ENCODE data around the gene ZBTB3.

Gene ZBTB3

GRCh38 chr11:62713343-62713742, 40.6 kb downstream of the ZBTB3 start:
- Histone ChIP-seq H2AFZ (ENCODE audit: low read depth) (no peak overlapping the region), H3K4me1 (ENCODE audit: low read depth, poor library complexity, severe bottlenecking) (peaks cover 89% of the 10 kb centered on the region), H3K79me2 (ENCODE audit: insufficient read depth, low read depth) (peaks cover 41% of the 10 kb centered on the region), H3K27ac (peak overlapping the region; percentile 75), H3K4me3 (IDR thresholded peaks at IDR 0.05; ENCODE audit: insufficient read depth, low read depth, low read length) (no peak overlapping the region), H4K20me1 (ENCODE audit: insufficient read depth) (no peaks in the 10 kb centered on the region), H3K4me2 (peak overlapping the region; percentile 47), H3K27me3 (ENCODE audit: insufficient read depth, low read depth) (no peaks in the 10 kb centered on the region), H3K9ac (peak overlapping the region; percentile 25; the same call in 1 of the 2 replicates), H3K36me3 (ENCODE audit: insufficient read depth) (peaks cover 20% of the 10 kb centered on the region; the same call in 1 of the 2 replicates)
- 0 out of 2 replicates have a peak, but pooled peaks have one; percentile 10 for TF ChIP-seq CTCF (conservative IDR thresholded peaks at IDR 0.05; ENCODE audit: low read depth, low read length)

- H2AFZ ChIP-seq (ENCODE audit: low read depth) = no peak overlapping the region
- no peak for TF ChIP-seq CTCF (conservative IDR thresholded peaks at IDR 0.05; ENCODE audit: low read depth, low read length)
- H4K20me1 ChIP-seq (ENCODE audit: insufficient read depth) = no peaks in the 10 kb centered on the region
- no peaks in the 10 kb centered on the region for H3K27me3 ChIP-seq (ENCODE audit: insufficient read depth, low read depth)
- peak overlapping the region; percentile 47 for H3K4me2 ChIP-seq
- H3K4me1 ChIP-seq (ENCODE audit: low read depth, poor library complexity, severe bottlenecking) = peaks cover 88% of the 10 kb centered on the region
- H3K9ac ChIP-seq = peak overlapping the region; percentile 25; the same call in 1 of the 2 replicates
- H3K79me2 ChIP-seq (ENCODE audit: insufficient read depth, low read depth) = peaks cover 36% of the 10 kb centered on the region
- peaks cover 16% of the 10 kb centered on the region; the same call in 1 of the 2 replicates for H3K36me3 ChIP-seq (ENCODE audit: insufficient read depth)
- H3K4me3 ChIP-seq (IDR thresholded peaks at IDR 0.05; ENCODE audit: insufficient read depth, low read depth, low read length) = no peak overlapping the region
- H3K27ac ChIP-seq = peak overlapping the region; percentile 75
Observed at GRCh38 chr11:62712861-62713260, 41.1 kb downstream of the ZBTB3 start.

GRCh38 chr11:62712276-62712812, 41.6 kb downstream of the ZBTB3 start:
- peak overlapping the region; percentile 47 for H3K4me2 ChIP-seq
- H3K4me1 ChIP-seq (ENCODE audit: low read depth, poor library complexity, severe bottlenecking) = peaks cover 88% of the 10 kb centered on the region
- TF ChIP-seq CTCF (conservative IDR thresholded peaks at IDR 0.05; ENCODE audit: low read depth, low read length) = no peak
- H4K20me1 ChIP-seq (ENCODE audit: insufficient read depth) = no peaks in the 10 kb centered on the region
- no peak overlapping the region for H3K4me3 ChIP-seq (IDR thresholded peaks at IDR 0.05; ENCODE audit: insufficient read depth, low read depth, low read length)
- peaks cover 31% of the 10 kb centered on the region for H3K79me2 ChIP-seq (ENCODE audit: insufficient read depth, low read depth)
- H3K36me3 ChIP-seq (ENCODE audit: insufficient read depth) = peaks cover 10% of the 10 kb centered on the region; the same call in 1 of the 2 replicates
- H3K27ac ChIP-seq = peak overlapping the region; percentile 75
- no peak overlapping the region for H2AFZ ChIP-seq (ENCODE audit: low read depth)
- peak overlapping the region; percentile 25; the same call in 1 of the 2 replicates for H3K9ac ChIP-seq
- H3K27me3 ChIP-seq (ENCODE audit: insufficient read depth, low read depth) = no peaks in the 10 kb centered on the region

GRCh38 chr11:62710001-62710345, 44.0 kb downstream of the ZBTB3 start:
- H3K4me3 ChIP-seq (IDR thresholded peaks at IDR 0.05; ENCODE audit: insufficient read depth, low read depth, low read length) = no peak overlapping the region
- peak overlapping the region; percentile 80 for H3K4me2 ChIP-seq
- no peak for TF ChIP-seq CTCF (conservative IDR thresholded peaks at IDR 0.05; ENCODE audit: low read depth, low read length)
- peak overlapping the region; percentile 70; the same call in 1 of the 2 replicates for H2AFZ ChIP-seq (ENCODE audit: low read depth)
- H3K79me2 ChIP-seq (ENCODE audit: insufficient read depth, low read depth) = peaks cover 12% of the 10 kb centered on the region; the same call in 1 of the 2 replicates
- peaks cover 77% of the 10 kb centered on the region for H3K4me1 ChIP-seq (ENCODE audit: low read depth, poor library complexity, severe bottlenecking)
- H3K9ac ChIP-seq = peak overlapping the region; percentile 95
- no peaks in the 10 kb centered on the region for H3K36me3 ChIP-seq (ENCODE audit: insufficient read depth)
- H3K27me3 ChIP-seq (ENCODE audit: insufficient read depth, low read depth) = no peaks in the 10 kb centered on the region
- H3K27ac ChIP-seq = peak overlapping the region; percentile 96
- H4K20me1 ChIP-seq (ENCODE audit: insufficient read depth) = no peaks in the 10 kb centered on the region

Measured in KMS-11 (cell line).